Rectal smooth muscle tissue (tissue), 1 donor: Measurements from ENCODE around the gene TCAP.
"Not testable (repeated sequence)": the region's sequence is repeated elsewhere in the genome, so short reads cannot be mapped to it uniquely, and the experiment has no call there.

Experiments used
- H3K27ac ChIP-seq: one replicate; pipeline ENCODE4 v1.7.0; 2013; ENCODE audit warnings: low read depth, low read length, inconsistent platforms
- H3K27me3 ChIP-seq: one replicate; pipeline ENCODE4 v1.7.0; 2013; ENCODE audit warnings: low read length; ENCODE audit not compliant: control insufficient read depth, insufficient read depth
- H3K36me3 ChIP-seq: one replicate; pipeline ENCODE4 v1.7.0; 2013; ENCODE audit warnings: low read length; ENCODE audit not compliant: control insufficient read depth, insufficient read depth
- H3K4me1 ChIP-seq: one replicate; pipeline ENCODE4 v1.7.0; 2013; ENCODE audit warnings: low read length; ENCODE audit not compliant: control insufficient read depth, insufficient read depth
- H3K4me3 ChIP-seq: one replicate; pipeline ENCODE4 v1.7.0; 2013; ENCODE audit warnings: low read length
- H3K9ac ChIP-seq: one replicate; pipeline ENCODE4 v1.7.0; 2013; ENCODE audit warnings: low read length

The TCAP gene

GRCh38 chr17:39703913-39704312 is 38.8 kb downstream of the TCAP start:
- Histone ChIP-seq H3K9ac (no peak overlapping the region), H3K27me3 (no peaks in the 10 kb centered on the region), H3K4me3 (no peak overlapping the region), H3K36me3 (peaks cover 5% of the 10 kb centered on the region), H3K4me1 (peaks cover 5% of the 10 kb centered on the region), H3K27ac (no peak overlapping the region)

- Histone ChIP-seq H3K27me3 (no peaks in the 10 kb centered on the region), H3K36me3 (peaks cover 7% of the 10 kb centered on the region), H3K4me3 (no peak overlapping the region), H3K4me1 (peaks cover 3% of the 10 kb centered on the region), H3K9ac (peak overlapping the region; percentile 10), H3K27ac (no peak overlapping the region)
Measured at GRCh38 chr17:39704821-39705551, 39.8 kb downstream of the TCAP start.

- Histone ChIP-seq H3K4me1 (peaks cover 3% of the 10 kb centered on the region), H3K36me3 (peaks cover 8% of the 10 kb centered on the region), H3K27me3 (no peaks in the 10 kb centered on the region), H3K4me3 (peak overlapping the region; percentile 10), H3K9ac (no peak overlapping the region), H3K27ac (peak overlapping the region; percentile 23)
Measured at GRCh38 chr17:39705786-39706348, 40.7 kb downstream of the TCAP start.

GRCh38 chr17:39706383-39706782 is 41.2 kb downstream of the TCAP start:
- peaks cover 9% of the 10 kb centered on the region for H3K36me3 ChIP-seq
- peak overlapping the region; percentile 6 for H3K4me3 ChIP-seq
- peaks cover 3% of the 10 kb centered on the region for H3K4me1 ChIP-seq
- peak overlapping the region; percentile 23 for H3K27ac ChIP-seq
- no peak overlapping the region for H3K9ac ChIP-seq
- H3K27me3 ChIP-seq = no peaks in the 10 kb centered on the region

GRCh38 chr17:39706921-39707337 is 41.8 kb downstream of the TCAP start:
- Histone ChIP-seq H3K27me3 (no peaks in the 10 kb centered on the region), H3K4me3 (peak overlapping the region; percentile 6), H3K4me1 (peaks cover 3% of the 10 kb centered on the region), H3K36me3 (peaks cover 15% of the 10 kb centered on the region), H3K27ac (no peak overlapping the region), H3K9ac (no peak overlapping the region)

GRCh38 chr17:39709319-39709997 is 44.3 kb downstream of the TCAP start:
- H3K36me3 ChIP-seq = peaks cover 15% of the 10 kb centered on the region

GRCh38 chr17:39709998-39710964 is 45.1 kb downstream of the TCAP start:
- Histone ChIP-seq H3K27me3 (no peaks in the 10 kb centered on the region), H3K9ac (no peak overlapping the region), H3K4me1 (no peaks in the 10 kb centered on the region), H3K4me3 (no peak overlapping the region), H3K36me3 (peaks cover 16% of the 10 kb centered on the region), H3K27ac (no peak overlapping the region)

More at GRCh38 chr17:39709319-39709997, 44.3 kb downstream of the TCAP start:
- Histone ChIP-seq H3K9ac (no peak overlapping the region), H3K4me1 (peaks cover 3% of the 10 kb centered on the region), H3K27me3 (no peaks in the 10 kb centered on the region), H3K4me3 (no peak overlapping the region), H3K27ac (no peak overlapping the region)

- not testable (repeated sequence) for H3K4me3 ChIP-seq, H3K4me1 ChIP-seq, H3K27ac ChIP-seq, H3K9ac ChIP-seq, H3K27me3 ChIP-seq
- peaks cover 24% of the 10 kb centered on the region for H3K36me3 ChIP-seq
Measured at GRCh38 chr17:39711071-39711470, 45.9 kb downstream of the TCAP start.

GRCh38 chr17:39711851-39712250 is 46.7 kb downstream of the TCAP start:
- Histone ChIP-seq H3K4me3 (no peak overlapping the region), H3K9ac (no peak overlapping the region), H3K4me1 (no peaks in the 10 kb centered on the region), H3K36me3 (peaks cover 26% of the 10 kb centered on the region), H3K27me3 (no peaks in the 10 kb centered on the region), H3K27ac (no peak overlapping the region)

GRCh38 chr17:39714234-39714633 is 49.1 kb downstream of the TCAP start:
- Histone ChIP-seq H3K4me3 (no peak overlapping the region), H3K27ac (no peak overlapping the region), H3K36me3 (peaks cover 26% of the 10 kb centered on the region), H3K9ac (no peak overlapping the region), H3K27me3 (no peaks in the 10 kb centered on the region), H3K4me1 (no peaks in the 10 kb centered on the region)

GRCh38 chr17:39715375-39716072 is 50.4 kb downstream of the TCAP start:
- Histone ChIP-seq H3K36me3 (peaks cover 25% of the 10 kb centered on the region), H3K27ac (no peak overlapping the region), H3K9ac (no peak overlapping the region), H3K4me3 (no peak overlapping the region), H3K27me3 (no peaks in the 10 kb centered on the region), H3K4me1 (no peaks in the 10 kb centered on the region)
